AG09319 (cell line): ENCODE data around the gene TPM3.
"Not testable (repeated sequence)": the region's sequence is repeated elsewhere in the genome, so short reads cannot be mapped to it uniquely, and the experiment has no call there.

Experiments used
- DNase-seq: peaks from one replicate; pipeline ENCODE4 v3.0.0-alpha.2; 2010; ENCODE audit warnings: low read depth; ENCODE audit errors: extremely low read depth
- TF ChIP-seq, protein P1 (sequence below): IDR thresholded peaks from 2 replicates; pipeline ENCODE4 v1.5.1; 2011; ENCODE audit warnings: low read depth, mild to moderate bottlenecking, inconsistent platforms, low read length, moderate library complexity

The TPM3 gene

DNA sequence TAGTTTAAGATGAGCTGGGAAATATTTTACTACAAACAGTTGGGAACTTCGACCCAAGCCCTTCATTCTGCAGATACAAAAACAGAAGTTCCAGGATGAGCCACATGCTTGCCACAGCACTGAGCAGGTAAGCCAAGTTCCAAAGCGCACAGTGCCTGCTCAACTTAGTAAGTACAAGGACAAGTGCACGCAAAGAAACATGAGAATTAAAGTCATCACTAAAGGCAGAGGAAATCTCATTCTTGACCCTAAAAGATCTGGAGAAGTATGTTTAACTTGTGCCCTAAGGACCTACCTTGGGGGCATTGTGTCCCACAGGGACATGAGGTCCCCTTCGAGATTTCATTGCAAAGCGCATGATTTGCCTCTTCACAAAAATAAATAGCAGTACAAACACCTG, 27.6 kb upstream of the TPM3 start:
- TF ChIP-seq, protein P1, sequence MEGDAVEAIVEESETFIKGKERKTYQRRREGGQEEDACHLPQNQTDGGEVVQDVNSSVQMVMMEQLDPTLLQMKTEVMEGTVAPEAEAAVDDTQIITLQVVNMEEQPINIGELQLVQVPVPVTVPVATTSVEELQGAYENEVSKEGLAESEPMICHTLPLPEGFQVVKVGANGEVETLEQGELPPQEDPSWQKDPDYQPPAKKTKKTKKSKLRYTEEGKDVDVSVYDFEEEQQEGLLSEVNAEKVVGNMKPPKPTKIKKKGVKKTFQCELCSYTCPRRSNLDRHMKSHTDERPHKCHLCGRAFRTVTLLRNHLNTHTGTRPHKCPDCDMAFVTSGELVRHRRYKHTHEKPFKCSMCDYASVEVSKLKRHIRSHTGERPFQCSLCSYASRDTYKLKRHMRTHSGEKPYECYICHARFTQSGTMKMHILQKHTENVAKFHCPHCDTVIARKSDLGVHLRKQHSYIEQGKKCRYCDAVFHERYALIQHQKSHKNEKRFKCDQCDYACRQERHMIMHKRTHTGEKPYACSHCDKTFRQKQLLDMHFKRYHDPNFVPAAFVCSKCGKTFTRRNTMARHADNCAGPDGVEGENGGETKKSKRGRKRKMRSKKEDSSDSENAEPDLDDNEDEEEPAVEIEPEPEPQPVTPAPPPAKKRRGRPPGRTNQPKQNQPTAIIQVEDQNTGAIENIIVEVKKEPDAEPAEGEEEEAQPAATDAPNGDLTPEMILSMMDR: no peak

DNA sequence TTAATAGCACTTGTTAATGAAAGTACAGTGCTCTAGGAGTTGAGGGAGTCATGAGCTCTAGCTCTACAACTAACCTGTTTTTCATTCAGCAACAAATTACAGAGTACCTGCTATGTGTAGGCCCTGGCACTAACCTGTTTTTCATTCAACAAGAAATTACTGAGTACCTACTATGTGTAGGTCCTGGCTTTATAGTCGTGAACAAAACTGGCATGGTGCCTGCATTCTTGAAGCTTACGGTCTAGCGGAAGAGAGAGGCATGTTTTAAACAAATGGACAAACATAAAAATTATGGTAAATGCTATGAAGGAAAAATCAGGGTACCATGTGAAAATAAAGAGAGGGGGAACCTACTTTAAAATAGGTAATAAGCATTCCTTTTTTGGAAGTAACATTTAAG, 26.6 kb upstream of the TPM3 start:
- TF ChIP-seq, protein P1: no peak
- DNase-seq: no peak

More for the DNA sequence above, 27.6 kb upstream of the TPM3 start:
- DNase-seq: no peak

DNA sequence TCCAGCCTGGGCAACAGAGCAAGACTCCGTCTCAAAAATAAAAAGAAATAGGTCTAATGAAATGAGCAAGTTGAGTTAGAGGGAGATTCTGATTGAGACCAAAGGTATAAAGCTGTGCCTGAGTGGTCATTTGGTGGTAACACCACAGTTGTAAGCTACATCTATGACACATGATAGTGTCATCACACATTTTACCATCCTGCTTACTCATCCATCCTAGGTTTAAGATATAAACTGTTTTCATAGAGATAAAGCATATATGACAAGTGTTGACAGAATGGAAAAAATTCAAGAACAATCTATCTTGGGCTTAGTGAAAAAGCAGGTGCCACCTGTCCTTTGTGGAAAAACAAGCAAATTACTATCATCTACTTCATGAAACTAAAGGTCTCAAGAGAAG, 21.4 kb upstream of the TPM3 start:
- TF ChIP-seq, protein P1: no peak
- DNase-seq: no peak

DNA sequence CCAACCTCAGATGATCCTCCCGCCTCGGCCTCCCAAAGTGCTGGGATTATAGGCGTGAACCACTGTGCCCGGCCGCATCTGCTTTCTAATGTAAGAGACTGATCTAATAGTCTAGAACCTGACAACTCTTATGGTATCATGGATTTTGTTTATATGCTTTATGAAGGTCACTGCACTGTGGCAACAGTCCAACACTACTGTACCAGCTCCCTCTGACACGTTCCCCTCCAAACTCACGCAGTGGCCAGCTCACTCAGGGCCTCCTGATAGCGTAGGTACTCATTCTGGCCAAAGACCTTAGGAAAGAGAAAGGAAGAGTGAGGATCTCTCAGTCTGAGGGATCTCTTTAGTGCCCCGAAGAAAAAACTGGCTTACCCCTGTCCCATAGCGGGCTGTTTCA, 20.2 kb upstream of the TPM3 start:
- TF ChIP-seq, protein P1: no peak
- no peak for DNase-seq

DNA sequence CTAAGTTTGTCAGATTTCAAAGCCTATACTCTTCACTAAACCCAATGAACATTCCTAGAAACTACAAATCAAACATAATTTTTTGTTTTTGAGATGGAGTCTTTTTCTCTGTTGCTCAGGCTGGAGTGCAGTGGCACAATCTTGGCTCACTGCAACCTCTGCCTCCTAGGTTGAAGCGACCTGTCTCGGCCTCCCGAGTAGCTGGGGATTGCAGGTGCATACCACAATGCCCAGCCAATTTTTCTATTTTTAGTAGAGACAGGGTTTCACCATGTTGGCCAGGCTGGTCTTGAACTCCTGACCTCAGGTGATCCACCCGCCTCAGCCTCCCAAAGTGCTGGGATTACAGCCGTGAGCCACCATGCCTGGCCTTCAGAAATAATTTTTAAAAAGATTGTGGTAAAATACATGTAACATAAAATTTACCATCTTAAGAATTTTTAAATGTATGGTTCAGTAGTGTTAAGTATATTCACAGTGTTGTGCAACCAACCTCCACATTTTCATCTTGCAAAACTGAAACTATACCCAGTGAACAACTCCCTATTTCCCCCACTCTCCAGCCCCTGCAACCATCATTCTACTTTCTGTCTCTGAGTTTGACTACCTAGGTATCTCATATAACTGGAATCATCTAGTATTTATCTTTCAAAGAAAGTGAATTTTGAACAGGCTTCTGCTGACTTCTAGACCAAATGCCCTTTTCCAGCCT, 16.9 kb upstream of the TPM3 start:
- DNase-seq: no peak
- TF ChIP-seq, protein P1: no peak

DNA sequence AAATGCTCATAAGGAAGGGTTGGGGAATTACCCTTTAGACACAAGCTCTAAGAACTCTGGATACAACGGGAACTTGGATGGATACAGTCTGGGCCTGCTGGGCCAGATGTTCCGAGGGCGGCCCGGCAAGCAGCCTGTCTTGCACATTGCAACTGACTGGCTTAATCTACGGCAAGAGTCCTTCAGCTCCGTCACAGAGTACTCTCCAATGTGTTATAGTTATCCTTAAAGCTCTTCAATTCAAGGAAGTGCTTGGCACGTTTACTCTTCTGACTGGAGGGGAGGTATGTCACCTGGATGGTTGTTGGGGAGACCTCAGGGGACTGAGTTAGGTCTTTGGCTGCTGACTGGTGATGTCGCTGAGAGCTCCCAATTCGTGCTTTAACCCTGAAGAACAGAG, 15.4 kb upstream of the TPM3 start:
- DNase-seq: no peak
- TF ChIP-seq, protein P1: no peak

DNA sequence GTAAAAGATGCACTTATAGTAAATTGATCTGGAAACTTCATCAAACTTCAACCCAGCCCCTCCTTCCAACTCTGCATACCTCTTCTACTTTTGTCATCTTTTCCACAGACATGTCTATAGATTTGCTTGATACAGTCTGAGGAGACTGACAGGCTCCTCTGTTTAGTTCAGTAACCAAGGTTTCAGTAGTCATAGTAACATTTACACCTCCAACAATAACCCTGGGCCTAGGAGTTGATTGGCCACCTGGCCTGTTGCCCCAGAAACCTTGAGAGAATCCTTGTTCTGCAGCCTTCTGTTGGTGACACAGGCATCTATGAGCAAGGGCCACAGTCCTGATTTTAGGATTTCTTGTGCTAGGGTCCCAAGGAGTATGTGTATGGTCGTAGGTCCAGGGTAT, 14.3 kb upstream of the TPM3 start, which contains the start of gene CFAP141:
Gene CFAP141 (minus strand): TSS at position 138 of the 400 bp plus-strand sequence. CDS start 26 bp downstream, at position 112.
- DNase-seq: no peak
- TF ChIP-seq, protein P1: no peak

DNA sequence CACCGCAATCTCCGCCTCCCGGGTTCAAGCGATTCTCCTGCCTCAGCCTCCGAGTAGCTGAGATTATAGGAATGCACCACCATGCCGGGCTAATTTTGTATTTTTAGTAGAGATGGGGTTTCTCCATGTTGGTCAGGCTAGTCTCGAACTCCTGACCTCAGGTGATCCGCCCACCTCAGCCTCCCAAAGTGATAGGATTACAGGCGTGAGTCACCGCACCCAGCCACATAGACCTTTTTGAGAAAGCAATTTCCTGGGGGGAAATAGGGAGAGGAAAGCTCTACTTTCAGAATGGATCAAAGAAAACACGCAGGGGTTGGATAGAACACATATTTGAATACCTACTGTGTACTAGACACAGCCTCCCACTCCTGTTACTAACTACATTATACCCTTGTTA, 13.9 kb upstream of the TPM3 start:
- DNase-seq: not testable (repeated sequence)
